Neural crest cell (in vitro differentiated cells): ENCODE results near the gene SRPK3. TPM values are rescaled to one million over a fixed set of nuclear protein-coding genes. Genes with fewer than 3 reads are reported as not detected.

Experiments used
- DNase-seq: peaks from one replicate; pipeline ENCODE4 v3.0.0; 2021; ENCODE audit warnings: low read depth, mixed read lengths, low spot score
- H3K27ac Mint-ChIP-seq: one replicate; pipeline ENCODE4 v1.8.0; 2021; ENCODE audit warnings: mild to moderate bottlenecking, mixed read lengths; ENCODE audit not compliant: unreplicated experiment
- H3K27me3 Mint-ChIP-seq: 2 replicates; pipeline ENCODE4 v1.8.0; 2021; ENCODE audit warnings: low read depth, mild to moderate bottlenecking, mixed read lengths
- H3K36me3 Mint-ChIP-seq: 2 replicates; pipeline ENCODE4 v1.8.0; 2021; ENCODE audit warnings: low read depth, mild to moderate bottlenecking, mixed read lengths
- H3K4me1 Mint-ChIP-seq: 2 replicates; pipeline ENCODE4 v1.8.0; 2021; ENCODE audit warnings: mixed read lengths
- H3K4me3 Mint-ChIP-seq: one replicate; pipeline ENCODE4 v1.8.0; 2021; ENCODE audit warnings: mild to moderate bottlenecking, mixed read lengths
- H3K9me3 Mint-ChIP-seq: 2 replicates; pipeline ENCODE4 v1.8.0; 2021; ENCODE audit warnings: mixed read lengths
- total RNA-seq: library from RNA; stranded (reverse); gene quantifications from 2 replicates; pipeline ENCODE4 v1.2.1, GENCODE V29; 2021
- TF ChIP-seq, protein P1 (sequence below): fragments of 200-600 bp; sonication (generic); conservative IDR thresholded peaks from 2 replicates; pipeline ENCODE4 v1.5.0; 2021; ENCODE audit warnings: antibody characterized with exemption, mild to moderate bottlenecking

SRPK3 gene
- total RNA-seq, 1 donor from 2014 or later: 0.14 TPM

DNA sequence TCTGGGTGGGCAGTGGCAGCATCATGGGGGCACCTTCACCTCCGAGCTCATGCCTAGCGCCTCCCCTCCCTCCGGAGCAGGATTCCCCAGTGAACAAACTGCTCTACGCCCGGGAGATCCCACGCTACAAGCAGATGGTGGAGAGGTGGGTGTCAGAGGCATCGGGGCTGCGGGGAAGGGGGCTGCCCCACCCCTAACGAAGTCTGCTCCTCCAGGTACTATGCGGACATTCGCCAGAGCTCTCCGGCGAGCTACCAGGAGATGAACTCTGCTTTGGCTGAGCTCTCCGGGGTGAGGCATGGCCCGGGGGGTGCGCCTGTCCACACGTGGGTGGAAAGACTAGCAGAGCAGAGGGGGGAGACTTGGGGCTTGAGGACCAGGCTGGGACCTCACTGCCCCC is 2.7 kb upstream of the SRPK3 start:
- DNase-seq: no peak
- TF ChIP-seq, protein P1, sequence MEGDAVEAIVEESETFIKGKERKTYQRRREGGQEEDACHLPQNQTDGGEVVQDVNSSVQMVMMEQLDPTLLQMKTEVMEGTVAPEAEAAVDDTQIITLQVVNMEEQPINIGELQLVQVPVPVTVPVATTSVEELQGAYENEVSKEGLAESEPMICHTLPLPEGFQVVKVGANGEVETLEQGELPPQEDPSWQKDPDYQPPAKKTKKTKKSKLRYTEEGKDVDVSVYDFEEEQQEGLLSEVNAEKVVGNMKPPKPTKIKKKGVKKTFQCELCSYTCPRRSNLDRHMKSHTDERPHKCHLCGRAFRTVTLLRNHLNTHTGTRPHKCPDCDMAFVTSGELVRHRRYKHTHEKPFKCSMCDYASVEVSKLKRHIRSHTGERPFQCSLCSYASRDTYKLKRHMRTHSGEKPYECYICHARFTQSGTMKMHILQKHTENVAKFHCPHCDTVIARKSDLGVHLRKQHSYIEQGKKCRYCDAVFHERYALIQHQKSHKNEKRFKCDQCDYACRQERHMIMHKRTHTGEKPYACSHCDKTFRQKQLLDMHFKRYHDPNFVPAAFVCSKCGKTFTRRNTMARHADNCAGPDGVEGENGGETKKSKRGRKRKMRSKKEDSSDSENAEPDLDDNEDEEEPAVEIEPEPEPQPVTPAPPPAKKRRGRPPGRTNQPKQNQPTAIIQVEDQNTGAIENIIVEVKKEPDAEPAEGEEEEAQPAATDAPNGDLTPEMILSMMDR: no peak
- Mint-ChIP-seq H3K27ac (no peak overlapping the region), H3K27me3 (no peaks in the 10 kb centered on the region), H3K4me3 (no peak overlapping the region), H3K9me3 (no peaks in the 10 kb centered on the region), H3K4me1 (peaks cover 8% of the 10 kb centered on the region), H3K36me3 (no peaks in the 10 kb centered on the region)

GRCh38 chrX:153778684-153779101 is 2.1 kb upstream of the SRPK3 start:
- H3K4me3 Mint-ChIP-seq: no peak overlapping the region
- no peaks in the 10 kb centered on the region for H3K9me3 Mint-ChIP-seq
- no peaks in the 10 kb centered on the region for H3K36me3 Mint-ChIP-seq
- DNase-seq: no peak
- TF ChIP-seq, protein P1: peak; percentile 27
- no peaks in the 10 kb centered on the region for H3K27me3 Mint-ChIP-seq
- no peak overlapping the region for H3K27ac Mint-ChIP-seq
- H3K4me1 Mint-ChIP-seq: peaks cover 8% of the 10 kb centered on the region

DNA sequence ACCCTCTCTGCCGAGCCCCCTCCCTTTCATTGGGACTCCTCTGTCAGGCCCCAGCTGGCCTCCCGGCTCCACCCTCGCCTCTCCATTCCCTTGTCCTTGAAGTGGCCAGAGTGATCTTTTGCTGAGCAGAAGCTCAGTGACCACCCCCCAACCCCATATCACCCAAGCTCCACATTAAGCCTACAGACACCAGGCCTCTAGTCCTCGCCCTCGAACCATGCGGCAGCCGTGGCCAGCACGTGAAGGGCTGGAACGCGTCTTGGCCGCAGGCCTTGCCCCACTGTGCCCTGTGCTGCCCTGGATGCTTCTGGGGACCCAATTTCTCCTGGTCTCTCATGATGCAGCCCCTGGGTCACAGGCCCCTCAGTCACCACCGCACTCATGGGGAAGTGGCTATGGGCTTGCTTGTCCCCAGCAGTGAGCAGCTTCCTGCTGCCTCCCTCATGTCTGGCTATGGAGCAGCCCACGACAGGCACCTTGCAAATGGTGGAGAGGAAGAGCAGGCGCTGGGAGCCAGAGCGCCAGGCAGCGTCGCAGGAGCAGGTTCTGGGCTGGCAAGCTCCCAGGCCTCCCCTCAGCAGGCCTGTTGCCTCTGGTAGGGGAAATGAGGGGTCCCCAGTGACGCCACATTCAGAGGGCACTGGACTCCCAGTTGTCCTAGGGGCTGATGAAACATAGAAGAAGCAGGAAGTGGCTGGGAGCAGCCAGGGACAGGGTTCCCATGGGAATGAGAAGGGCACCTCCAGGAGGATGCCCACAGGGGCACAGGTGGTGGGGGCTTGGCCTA is 757 bp upstream of the SRPK3 start:
- no peak for DNase-seq
- no peaks in the 10 kb centered on the region for H3K9me3 Mint-ChIP-seq
- H3K4me1 Mint-ChIP-seq: peaks cover 8% of the 10 kb centered on the region
- no peaks in the 10 kb centered on the region for H3K27me3 Mint-ChIP-seq
- H3K4me3 Mint-ChIP-seq: peak overlapping the region; percentile 55
- H3K36me3 Mint-ChIP-seq: no peaks in the 10 kb centered on the region
- TF ChIP-seq, protein P1: no peak
- H3K27ac Mint-ChIP-seq: peak overlapping the region; percentile 6

DNA sequence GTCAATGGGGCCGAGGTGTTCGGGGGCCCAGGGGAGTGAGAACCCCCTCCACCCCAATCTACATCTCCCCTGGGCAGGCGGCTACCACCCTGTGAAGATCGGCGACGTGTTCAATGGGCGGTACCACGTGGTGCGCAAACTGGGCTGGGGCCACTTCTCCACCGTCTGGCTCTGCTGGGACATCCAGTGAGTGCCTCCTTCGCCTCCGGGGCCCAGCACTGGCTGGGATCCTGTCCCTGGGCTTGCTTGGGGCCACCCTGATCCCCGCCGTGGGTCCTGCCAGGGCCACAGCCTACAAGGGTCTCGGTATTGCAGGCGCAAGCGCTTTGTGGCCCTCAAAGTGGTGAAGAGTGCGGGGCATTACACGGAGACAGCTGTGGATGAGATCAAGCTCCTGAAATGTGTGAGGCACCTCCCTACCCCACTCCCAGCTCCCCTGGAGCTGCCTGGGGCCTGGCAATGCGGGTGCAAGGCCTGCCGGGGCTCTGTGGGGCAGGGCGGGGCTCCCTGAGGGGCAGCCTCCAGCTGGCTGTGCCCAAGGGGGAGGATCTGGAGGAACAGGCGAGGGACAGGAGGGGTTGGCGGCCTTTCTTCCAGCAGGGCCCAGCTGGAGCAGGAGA is 697 bp downstream of the SRPK3 start:
- Mint-ChIP-seq H3K4me3 (no peak overlapping the region), H3K27ac (no peak overlapping the region), H3K4me1 (peaks cover 8% of the 10 kb centered on the region), H3K36me3 (no peaks in the 10 kb centered on the region), H3K27me3 (no peaks in the 10 kb centered on the region), H3K9me3 (no peaks in the 10 kb centered on the region)
- DNase-seq: no peak
- TF ChIP-seq, protein P1: no peak

GRCh38 chrX:153782313-153782712 is 1.5 kb downstream of the SRPK3 start:
- Mint-ChIP-seq H3K9me3 (no peaks in the 10 kb centered on the region), H3K4me1 (peaks cover 8% of the 10 kb centered on the region), H3K4me3 (no peak overlapping the region), H3K27me3 (no peaks in the 10 kb centered on the region), H3K36me3 (no peaks in the 10 kb centered on the region), H3K27ac (no peak overlapping the region)
- no peak for DNase-seq
- TF ChIP-seq, protein P1: no peak
